Smooth muscle cell (in vitro differentiated cells): ENCODE measurements around the gene RBP2. TPM values are rescaled to one million over a fixed set of nuclear protein-coding genes. Genes with fewer than 3 reads are reported as not detected.

Source experiments
- DNase-seq: peaks from one replicate; lab custom pipeline; 2025; ENCODE audit not compliant: unreplicated experiment; lab: John Stamatoyannopoulos, UW
- H2AFZ ChIP-seq: fragments of 200-600 bp; sonication (generic); 2 replicates; pipeline ENCODE4 v1.6.0; 2016; ENCODE audit warnings: antibody characterized with exemption, low read depth, mild to moderate bottlenecking
- H3F3A ChIP-seq: fragments of 200-600 bp; sonication (generic); 2 replicates; pipeline ENCODE4 v1.6.0; 2017; ENCODE audit warnings: antibody characterized with exemption, low read depth
- H3K27ac ChIP-seq: fragments of 200-600 bp; sonication (generic); 2 replicates; pipeline ENCODE4 v1.5.1; 2016; ENCODE audit warnings: low read depth, mild to moderate bottlenecking
- H3K27me3 ChIP-seq: fragments of 200-600 bp; sonication (generic); 2 replicates; pipeline ENCODE4 v1.6.1; 2016; ENCODE audit warnings: low read depth, mild to moderate bottlenecking
- H3K36me3 ChIP-seq: fragments of 200-600 bp; sonication (generic); 2 replicates; pipeline ENCODE4 v1.5.1; 2016; ENCODE audit warnings: low read depth
- H3K4me1 ChIP-seq: fragments of 200-600 bp; sonication (generic); 2 replicates; pipeline ENCODE4 v1.5.1; 2016; ENCODE audit warnings: low read depth
- H3K4me2 ChIP-seq: fragments of 200-600 bp; sonication (generic); 2 replicates; pipeline ENCODE4 v1.6.0; 2016; ENCODE audit warnings: mild to moderate bottlenecking
- H3K4me3 ChIP-seq: fragments of 200-600 bp; sonication (generic); 2 replicates; pipeline ENCODE4 v1.5.1; 2016; ENCODE audit warnings: mild to moderate bottlenecking
- H3K79me2 ChIP-seq: fragments of 200-600 bp; sonication (generic); 2 replicates; pipeline ENCODE4 v1.6.0; 2016; ENCODE audit warnings: low read depth, mild to moderate bottlenecking
- H3K9ac ChIP-seq: fragments of 200-600 bp; sonication (generic); 2 replicates; pipeline ENCODE4 v1.6.0; 2016; ENCODE audit warnings: low read depth
- H3K9me3 ChIP-seq: fragments of 200-600 bp; sonication (generic); replicated peaks from 2 replicates; pipeline ENCODE4 v1.5.1; 2016; ENCODE audit warnings: low read depth
- H4K20me1 ChIP-seq: fragments of 200-600 bp; sonication (generic); 2 replicates; pipeline ENCODE4 v1.6.0; 2016; ENCODE audit warnings: low read depth
- WGBS: methylation state at CpG from one replicate; pipeline ENCODE4 v1.1.7; 2016; ENCODE audit warnings: low lambda C conversion rate; 5-methylcytosine and 5-hydroxymethylcytosine counted together
- polyA plus RNA-seq: library from polyadenylated mRNA; unstranded; fragments of >200 nt; fragmentation: Nextera tagmentation; extraction: Ambion mirVana; gene quantifications from 2 replicates; pipeline ENCODE4 v1.2.1, GENCODE V29; 2016
- total RNA-seq: library from RNA; depleted of rRNA; stranded (reverse); fragments of >200 nt; gene quantifications from 2 replicates; pipeline ENCODE4 v1.2.3, GENCODE V29; 2014
- TF ChIP-seq, protein P1 (sequence below): fragments of 200-600 bp; sonication (generic); IDR thresholded peaks from 2 replicates; pipeline ENCODE4 v1.5.1; 2017; ENCODE audit warnings: borderline replicate concordance, mild to moderate bottlenecking, antibody characterized with exemption; ENCODE audit not compliant: insufficient read depth, poor library complexity, severe bottlenecking

The RBP2 gene
- total and polyA plus RNA-seq, 2 experiments from 2014 or later = not detected

DNA sequence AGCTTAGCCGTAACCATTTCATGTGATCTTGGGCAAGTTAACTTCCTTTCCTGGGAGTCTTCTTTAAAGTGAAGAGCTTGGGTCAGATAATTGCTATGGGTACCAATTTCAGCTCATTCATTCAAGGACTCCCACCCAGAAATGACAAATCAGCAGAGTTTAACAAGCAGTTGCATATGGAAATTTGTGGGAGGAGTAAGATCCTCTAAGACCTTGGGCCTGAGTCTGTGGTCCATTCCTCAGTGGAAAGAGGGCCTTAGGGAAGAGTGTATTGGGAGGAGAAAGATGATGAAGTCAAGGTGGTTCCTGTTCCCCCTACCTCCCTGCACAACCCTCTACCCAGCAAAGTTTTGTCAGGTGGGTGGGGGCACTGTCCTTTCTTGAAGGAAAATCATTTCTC, 42.1 kb downstream of the RBP2 start:
- H2AFZ ChIP-seq = no peak overlapping the region

DNA sequence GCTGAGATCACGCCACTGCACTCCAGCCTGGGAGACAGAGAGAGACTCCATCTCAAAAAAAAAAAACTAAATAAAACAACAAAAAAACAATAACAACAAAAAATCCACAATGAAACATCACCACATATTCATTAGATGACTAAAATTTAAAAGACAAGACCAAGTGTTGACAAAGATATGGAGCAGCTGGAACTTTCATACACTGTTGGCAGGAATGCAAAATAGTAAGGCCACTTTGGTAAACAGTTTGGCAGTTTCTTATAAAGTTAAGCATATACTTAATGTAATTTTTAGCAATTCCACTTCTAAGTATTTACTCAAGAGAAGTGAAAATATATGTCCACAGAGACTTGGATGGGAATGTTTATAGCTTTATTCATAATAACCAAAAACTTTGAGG, 43.2 kb downstream of the RBP2 start:
- H3K27me3 ChIP-seq = no peaks in the 10 kb centered on the region
- peaks cover 4% of the 10 kb centered on the region for H4K20me1 ChIP-seq
- H3K4me2 ChIP-seq = no peak overlapping the region
- no peak overlapping the region for H3K4me3 ChIP-seq
- H3K36me3 ChIP-seq = no peaks in the 10 kb centered on the region
- H3K9me3 ChIP-seq = no peaks in the 10 kb centered on the region
- H3K27ac ChIP-seq = no peak overlapping the region
- DNase-seq = no peak
- TF ChIP-seq, protein P1, sequence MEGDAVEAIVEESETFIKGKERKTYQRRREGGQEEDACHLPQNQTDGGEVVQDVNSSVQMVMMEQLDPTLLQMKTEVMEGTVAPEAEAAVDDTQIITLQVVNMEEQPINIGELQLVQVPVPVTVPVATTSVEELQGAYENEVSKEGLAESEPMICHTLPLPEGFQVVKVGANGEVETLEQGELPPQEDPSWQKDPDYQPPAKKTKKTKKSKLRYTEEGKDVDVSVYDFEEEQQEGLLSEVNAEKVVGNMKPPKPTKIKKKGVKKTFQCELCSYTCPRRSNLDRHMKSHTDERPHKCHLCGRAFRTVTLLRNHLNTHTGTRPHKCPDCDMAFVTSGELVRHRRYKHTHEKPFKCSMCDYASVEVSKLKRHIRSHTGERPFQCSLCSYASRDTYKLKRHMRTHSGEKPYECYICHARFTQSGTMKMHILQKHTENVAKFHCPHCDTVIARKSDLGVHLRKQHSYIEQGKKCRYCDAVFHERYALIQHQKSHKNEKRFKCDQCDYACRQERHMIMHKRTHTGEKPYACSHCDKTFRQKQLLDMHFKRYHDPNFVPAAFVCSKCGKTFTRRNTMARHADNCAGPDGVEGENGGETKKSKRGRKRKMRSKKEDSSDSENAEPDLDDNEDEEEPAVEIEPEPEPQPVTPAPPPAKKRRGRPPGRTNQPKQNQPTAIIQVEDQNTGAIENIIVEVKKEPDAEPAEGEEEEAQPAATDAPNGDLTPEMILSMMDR = no peak
- no peak overlapping the region for H3K9ac ChIP-seq
- H2AFZ ChIP-seq = no peak overlapping the region
- H3K79me2 ChIP-seq = no peaks in the 10 kb centered on the region
- H3F3A ChIP-seq = no peaks in the 10 kb centered on the region
- 100% methylated on average over 1 of the region's 1 CpG for WGBS
- H3K4me1 ChIP-seq = no peaks in the 10 kb centered on the region

More for the DNA sequence above, 42.1 kb downstream of the RBP2 start:
- TF ChIP-seq, protein P1 = no peak
- H3K9ac ChIP-seq = no peak overlapping the region
- H3K4me1 ChIP-seq = no peaks in the 10 kb centered on the region
- 100% methylated on average over 1 of the region's 1 CpG for WGBS
- H3K79me2 ChIP-seq = no peaks in the 10 kb centered on the region
- no peak overlapping the region for H3K4me3 ChIP-seq
- no peaks in the 10 kb centered on the region for H3K36me3 ChIP-seq
- H3K4me2 ChIP-seq = no peak overlapping the region
- H3F3A ChIP-seq = no peaks in the 10 kb centered on the region
- H3K27me3 ChIP-seq = no peaks in the 10 kb centered on the region
- H4K20me1 ChIP-seq = no peaks in the 10 kb centered on the region
- no peak overlapping the region for H3K27ac ChIP-seq
- no peaks in the 10 kb centered on the region for H3K9me3 ChIP-seq
- no peak for DNase-seq

DNA sequence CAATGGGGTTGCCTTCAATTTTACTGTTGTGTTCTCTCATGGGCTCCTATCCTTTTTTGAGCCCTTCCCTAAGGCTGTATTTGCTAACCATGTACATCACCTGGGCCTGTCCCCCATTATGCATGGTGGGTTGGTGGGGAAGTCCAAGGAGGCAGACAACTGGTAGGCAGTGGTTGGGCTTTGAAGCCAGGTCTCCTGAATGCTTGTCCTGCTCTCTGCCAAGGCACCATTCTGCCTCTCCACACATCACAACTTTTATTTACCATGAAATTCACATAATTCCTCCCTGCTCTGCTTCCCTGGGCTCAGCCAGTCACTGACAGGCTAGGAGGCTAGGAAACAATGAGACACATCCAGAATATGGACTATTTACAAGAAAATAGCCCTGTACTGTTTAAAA, 45.8 kb downstream of the RBP2 start:
- no peak overlapping the region for H3K4me3 ChIP-seq
- no peaks in the 10 kb centered on the region for H3K36me3 ChIP-seq
- H3K79me2 ChIP-seq = no peaks in the 10 kb centered on the region
- no peak overlapping the region for H3K4me2 ChIP-seq
- H2AFZ ChIP-seq = no peak overlapping the region
- no peaks in the 10 kb centered on the region for H3K9me3 ChIP-seq
- TF ChIP-seq, protein P1 = no peak
- H3K4me1 ChIP-seq = no peaks in the 10 kb centered on the region
- no peak overlapping the region for H3K27ac ChIP-seq
- no peak overlapping the region for H3K9ac ChIP-seq
- no peak for DNase-seq
- no peaks in the 10 kb centered on the region for H3K27me3 ChIP-seq
- H3F3A ChIP-seq = no peaks in the 10 kb centered on the region
- peaks cover 10% of the 10 kb centered on the region for H4K20me1 ChIP-seq

DNA sequence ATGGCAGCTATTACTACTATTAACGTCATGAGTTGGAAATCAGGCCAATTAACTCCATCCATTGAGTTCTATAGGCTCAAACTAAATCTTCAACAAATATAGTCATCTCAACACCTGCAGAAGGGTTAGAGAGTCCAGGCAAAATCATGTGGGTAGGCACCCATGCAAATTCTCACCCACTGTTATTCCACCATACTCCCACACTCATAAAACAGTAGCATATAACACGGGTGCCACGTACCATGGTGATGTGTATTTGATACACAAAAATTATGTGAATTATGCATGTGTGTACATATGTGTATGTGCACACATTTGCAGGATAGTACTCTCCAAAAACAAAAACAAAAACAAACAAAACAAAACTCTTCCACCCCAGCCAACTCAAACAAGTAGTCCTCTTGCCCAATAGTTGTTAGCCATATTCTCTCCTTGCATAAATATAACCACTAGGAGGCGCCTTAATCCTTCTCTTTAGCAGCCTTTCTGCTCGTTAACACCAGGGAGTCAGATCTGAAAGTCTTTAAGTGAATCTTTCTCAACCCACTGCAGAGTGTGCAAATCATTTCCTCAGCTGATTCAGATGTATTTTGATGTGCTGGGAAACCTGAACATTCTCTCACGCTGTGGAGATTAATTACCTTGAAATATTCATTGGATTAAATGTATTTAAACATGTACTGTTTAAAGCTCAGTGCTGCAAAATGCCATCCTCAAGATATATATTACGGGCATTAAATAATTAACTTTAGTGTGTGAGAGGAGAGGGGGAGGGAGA, 48.8 kb downstream of the RBP2 start:
- Histone ChIP-seq H3K9me3 (no peaks in the 10 kb centered on the region), H3K27me3 (no peaks in the 10 kb centered on the region), H3K4me2 (no peak overlapping the region), H2AFZ (no peak overlapping the region), H3K36me3 (no peaks in the 10 kb centered on the region), H3K27ac (no peak overlapping the region), H3K4me3 (no peak overlapping the region), H3K9ac (no peak overlapping the region), H3F3A (no peaks in the 10 kb centered on the region), H4K20me1 (peaks cover 11% of the 10 kb centered on the region), H3K4me1 (no peaks in the 10 kb centered on the region), H3K79me2 (no peaks in the 10 kb centered on the region)
- WGBS = 51% methylated on average over 7 of the region's 7 CpGs
- DNase-seq = no peak
- TF ChIP-seq, protein P1 = peak; percentile 83
